Hepatocyte (in vitro differentiated cells): ENCODE measurements around the gene KRTAP19-3. TPM values are rescaled to one million over a fixed set of nuclear protein-coding genes. Genes with fewer than 3 reads are reported as not detected.

Source experiments
- DNase-seq: peaks from one replicate; pipeline ENCODE4 v3.0.0-alpha.2; 2016; ENCODE audit warnings: low spot score
- H2AFZ ChIP-seq: fragments of 200-600 bp; sonication (generic); 2 replicates; pipeline ENCODE4 v1.6.0; 2016; ENCODE audit warnings: antibody characterized with exemption, mild to moderate bottlenecking
- H3K27ac ChIP-seq: fragments of 200-600 bp; sonication (generic); 2 replicates; pipeline ENCODE4 v1.5.1; 2016; ENCODE audit warnings: mild to moderate bottlenecking
- H3K27me3 ChIP-seq: fragments of 200-600 bp; sonication (generic); 2 replicates; pipeline ENCODE4 v1.6.1; 2016
- H3K36me3 ChIP-seq: fragments of 200-600 bp; sonication (generic); replicated peaks from 2 replicates; pipeline ENCODE4 v1.5.1; 2016; ENCODE audit warnings: low read depth; ENCODE audit not compliant: insufficient read depth
- H3K4me1 ChIP-seq: fragments of 200-600 bp; sonication (generic); 2 replicates; pipeline ENCODE4 v1.5.1; 2016; ENCODE audit warnings: mild to moderate bottlenecking, moderate library complexity; ENCODE audit not compliant: insufficient read depth
- H3K4me2 ChIP-seq: fragments of 200-600 bp; sonication (generic); 2 replicates; pipeline ENCODE4 v1.6.0; 2016
- H3K4me3 ChIP-seq: fragments of 200-600 bp; sonication (generic); 2 replicates; pipeline ENCODE4 v1.5.1; 2016; ENCODE audit warnings: mild to moderate bottlenecking
- H3K79me2 ChIP-seq: fragments of 200-600 bp; sonication (generic); 2 replicates; pipeline ENCODE4 v1.6.0; 2017; ENCODE audit warnings: mild to moderate bottlenecking
- H3K9me2 ChIP-seq: fragments of 200-600 bp; sonication (generic); replicated peaks from 2 replicates; pipeline ENCODE4 v1.6.0; 2017; ENCODE audit warnings: mild to moderate bottlenecking; ENCODE audit not compliant: insufficient read depth
- H3K9me3 ChIP-seq: fragments of 200-600 bp; sonication (generic); 2 replicates; pipeline ENCODE4 v1.5.1; 2016; ENCODE audit warnings: low read depth, mild to moderate bottlenecking
- H4K20me1 ChIP-seq: fragments of 200-600 bp; sonication (generic); 2 replicates; pipeline ENCODE4 v1.6.0; 2016; ENCODE audit warnings: mild to moderate bottlenecking; ENCODE audit not compliant: insufficient read depth, poor library complexity, severe bottlenecking
- EZH2 ChIP-seq: fragments of 200-600 bp; sonication (generic); IDR thresholded peaks from 2 replicates; pipeline ENCODE4 v1.6.1; 2016; ENCODE audit warnings: antibody characterized with exemption, mild to moderate bottlenecking, borderline replicate concordance
- EZH2phosphoT487 ChIP-seq: fragments of 200-600 bp; sonication (generic); IDR thresholded peaks from one replicate; pipeline ENCODE4 v1.6.1; 2018; ENCODE audit warnings: antibody characterized with exemption, mild to moderate bottlenecking, low read depth, moderate library complexity; ENCODE audit not compliant: unreplicated experiment, severe bottlenecking
- whole genome bisulfite sequencing: methylation state at CpG from one replicate; pipeline ENCODE4 v1.1.6; 2016; ENCODE audit warnings: low lambda C conversion rate; ENCODE audit errors: missing lambda C conversion rate; 5-methylcytosine and 5-hydroxymethylcytosine counted together
- polyA plus RNA-seq: library from polyadenylated mRNA; unstranded; fragments of >200 nt; fragmentation: Nextera tagmentation; extraction: Ambion mirVana; gene quantifications from 2 replicates; pipeline ENCODE4 v1.2.1, GENCODE V29; 2016
- total RNA-seq: library from RNA; depleted of rRNA; stranded (reverse); fragments of >200 nt; gene quantifications from 2 replicates; pipeline ENCODE4 v1.2.3, GENCODE V29; 2014
- TF ChIP-seq, protein P1 (sequence below): fragments of 200-600 bp; sonication (generic); IDR thresholded peaks from 2 replicates; pipeline ENCODE4 v1.5.1; 2016; ENCODE audit warnings: antibody characterized with exemption, mild to moderate bottlenecking; ENCODE audit not compliant: poor library complexity

The KRTAP19-3 gene
- total RNA-seq (not detected in 2 replicates), polyA plus RNA-seq (not detected in 2 replicates)

- Histone ChIP-seq H3K4me2 (no peak within 1 kb of the TSS), H3K27me3 (no peaks in the 10 kb centered on the region), H3K9me2 (no peaks in the 10 kb centered on the region), H3K4me3 (no peak within 1 kb of the TSS), H2AFZ (no peak within 1 kb of the TSS), H3K79me2 (no peaks in the 10 kb centered on the region), H3K36me3 (no peaks in the 10 kb centered on the region), H4K20me1 (no peaks in the 10 kb centered on the region), H3K27ac (no peak within 1 kb of the TSS), H3K4me1 (no peaks in the 10 kb centered on the region), H3K9me3 (no peaks in the 10 kb centered on the region)
- TF ChIP-seq EZH2phosphoT487 (no peak), EZH2 (no peak)
- TF ChIP-seq, protein P1, sequence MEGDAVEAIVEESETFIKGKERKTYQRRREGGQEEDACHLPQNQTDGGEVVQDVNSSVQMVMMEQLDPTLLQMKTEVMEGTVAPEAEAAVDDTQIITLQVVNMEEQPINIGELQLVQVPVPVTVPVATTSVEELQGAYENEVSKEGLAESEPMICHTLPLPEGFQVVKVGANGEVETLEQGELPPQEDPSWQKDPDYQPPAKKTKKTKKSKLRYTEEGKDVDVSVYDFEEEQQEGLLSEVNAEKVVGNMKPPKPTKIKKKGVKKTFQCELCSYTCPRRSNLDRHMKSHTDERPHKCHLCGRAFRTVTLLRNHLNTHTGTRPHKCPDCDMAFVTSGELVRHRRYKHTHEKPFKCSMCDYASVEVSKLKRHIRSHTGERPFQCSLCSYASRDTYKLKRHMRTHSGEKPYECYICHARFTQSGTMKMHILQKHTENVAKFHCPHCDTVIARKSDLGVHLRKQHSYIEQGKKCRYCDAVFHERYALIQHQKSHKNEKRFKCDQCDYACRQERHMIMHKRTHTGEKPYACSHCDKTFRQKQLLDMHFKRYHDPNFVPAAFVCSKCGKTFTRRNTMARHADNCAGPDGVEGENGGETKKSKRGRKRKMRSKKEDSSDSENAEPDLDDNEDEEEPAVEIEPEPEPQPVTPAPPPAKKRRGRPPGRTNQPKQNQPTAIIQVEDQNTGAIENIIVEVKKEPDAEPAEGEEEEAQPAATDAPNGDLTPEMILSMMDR: no peak
- 77% methylated on average over 2 of the region's 2 CpGs for WGBS
- no peak for DNase-seq
Observed at GRCh38 chr21:30491963-30492428, at the start of gene KRTAP19-3. Gene KRTAP19-3 (minus strand): TSS chr21:30492013. CDS start chr21:30491957, 56 bp downstream.

GRCh38 chr21:30518876-30519275 lies 27.1 kb upstream of the KRTAP19-3 start:
- Histone ChIP-seq H4K20me1 (no peaks in the 10 kb centered on the region), H3K4me1 (no peaks in the 10 kb centered on the region), H3K4me2 (no peak overlapping the region), H3K4me3 (no peak overlapping the region), H3K27ac (no peak overlapping the region), H3K36me3 (no peaks in the 10 kb centered on the region), H3K9me2 (no peaks in the 10 kb centered on the region), H3K9me3 (no peaks in the 10 kb centered on the region), H2AFZ (no peak overlapping the region), H3K79me2 (no peaks in the 10 kb centered on the region), H3K27me3 (no peaks in the 10 kb centered on the region)
- TF ChIP-seq, protein P1: no peak
- no peak for TF ChIP-seq EZH2phosphoT487
- no peak for TF ChIP-seq EZH2
- WGBS: 90% methylated on average over 1 of the region's 1 CpG
- DNase-seq: no peak

DNA sequence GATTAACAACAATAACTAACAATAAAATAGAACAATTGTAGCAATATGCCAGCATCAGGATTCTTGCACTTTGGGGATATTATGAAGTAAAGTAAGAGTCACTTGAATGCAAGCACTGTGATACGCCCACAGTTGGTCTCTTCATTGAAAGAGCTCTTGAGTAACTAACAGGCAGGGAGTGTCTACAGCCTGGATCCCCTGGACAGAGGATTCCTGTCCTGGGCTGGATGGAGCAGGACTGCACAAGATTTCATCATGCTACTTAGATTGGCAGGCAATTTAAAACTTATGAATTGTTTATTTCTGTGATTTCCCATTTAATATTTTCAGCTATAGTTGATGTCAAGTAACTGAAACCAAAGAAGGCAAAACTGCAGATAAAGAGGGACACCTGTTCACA lies 23.9 kb upstream of the KRTAP19-3 start:
- H3K9me3 ChIP-seq: no peaks in the 10 kb centered on the region

More for the DNA sequence above, 23.9 kb upstream of the KRTAP19-3 start:
- no peak overlapping the region for H2AFZ ChIP-seq
- DNase-seq: no peak
- no peak for TF ChIP-seq EZH2
- TF ChIP-seq EZH2phosphoT487: no peak
- TF ChIP-seq, protein P1: no peak
- H3K27me3 ChIP-seq: no peaks in the 10 kb centered on the region
- H3K4me3 ChIP-seq: no peak overlapping the region
- no peaks in the 10 kb centered on the region for H3K9me2 ChIP-seq
- H3K79me2 ChIP-seq: no peaks in the 10 kb centered on the region
- no peaks in the 10 kb centered on the region for H3K4me1 ChIP-seq
- H3K4me2 ChIP-seq: no peak overlapping the region
- H3K36me3 ChIP-seq: no peaks in the 10 kb centered on the region
- no peaks in the 10 kb centered on the region for H4K20me1 ChIP-seq
- WGBS: 71% methylated on average over 1 of the region's 1 CpG
- H3K27ac ChIP-seq: no peak overlapping the region
